CD14-positive monocyte (primary cell): ENCODE data around the gene SNUPN. TPM values are rescaled to one million over a fixed set of nuclear protein-coding genes. Genes with fewer than 3 reads are reported as not detected.

Experiments
- DNase-seq, 3 donors: peaks; one replicate each; pipeline ENCODE4 v3.0.0-alpha.2; 2011 to 2022
- H2AFZ ChIP-seq: 2 replicates; pipeline ENCODE4 v1.6.0; 2012; ENCODE audit warnings: mild to moderate bottlenecking, low read depth, low read length, inconsistent platforms; ENCODE audit not compliant: insufficient read depth, poor library complexity, severe bottlenecking
- H3K27ac ChIP-seq, 2 donors: 1 replicate in 1 of 2; 2 replicates in 1 of 2; pipeline ENCODE4 v1.5.1; 2012 to 2013; ENCODE audit warnings: low read length in 2 of 2, control low read depth in 1 of 2, inconsistent platforms in 1 of 2, low read depth in 1 of 2, mild to moderate bottlenecking in 1 of 2
- H3K27me3 ChIP-seq, 2 donors: one replicate each; pipeline versions ENCODE4 v1.6.0 to v1.6.1; 2011 to 2013; ENCODE audit warnings: low read length in 2 of 2; ENCODE audit not compliant: control insufficient read depth in 2 of 2, insufficient read depth in 2 of 2
- H3K36me3 ChIP-seq, 2 donors: replicated peaks in 1 of 2; 1 replicate in 1 of 2; 2 replicates in 1 of 2; pipeline versions ENCODE4 v1.5.1 to v1.6.1; 2012 to 2013; ENCODE audit warnings: low read length in 2 of 2, control low read depth in 1 of 2, inconsistent platforms in 1 of 2, mild to moderate bottlenecking in 1 of 2; ENCODE audit not compliant: insufficient read depth in 2 of 2, control insufficient read depth in 1 of 2
- H3K4me1 ChIP-seq, 2 donors: 1 replicate in 1 of 2; 2 replicates in 1 of 2; pipeline versions ENCODE4 v1.5.1 to v1.6.1; 2012 to 2013; ENCODE audit warnings: low read length in 2 of 2, control low read depth in 1 of 2, inconsistent platforms in 1 of 2, mild to moderate bottlenecking in 1 of 2, moderate library complexity in 1 of 2; ENCODE audit not compliant: insufficient read depth in 2 of 2, control insufficient read depth in 1 of 2
- H3K4me2 ChIP-seq: replicated peaks from 2 replicates; pipeline ENCODE3; 2012; ENCODE audit warnings: low read length, moderate library complexity, mild to moderate bottlenecking; ENCODE audit not compliant: poor library complexity, severe bottlenecking; ENCODE audit errors: extremely low read depth
- H3K4me3 ChIP-seq, 3 experiments: fragments of 200-600 bp in 1 of 3; sonication (generic) in 1 of 3; replicated peaks in 1 of 3; 1 replicate in 2 of 3; 2 replicates in 1 of 3; pipeline ENCODE4 v1.5.1; 2011 to 2013; ENCODE audit warnings: low read length in 3 of 3, mild to moderate bottlenecking in 3 of 3, control low read depth in 2 of 3, low read depth in 2 of 3, inconsistent platforms in 1 of 3, moderate library complexity in 1 of 3
- H3K79me2 ChIP-seq: 2 replicates; pipeline ENCODE4 v1.6.0; 2012; ENCODE audit warnings: mild to moderate bottlenecking, control low read depth, inconsistent platforms, low read length, moderate library complexity; ENCODE audit not compliant: insufficient read depth
- H3K9ac ChIP-seq: 2 replicates; pipeline ENCODE4 v1.6.0; 2017; ENCODE audit warnings: low read length, mild to moderate bottlenecking; ENCODE audit not compliant: insufficient read depth, poor library complexity, severe bottlenecking
- H3K9me3 ChIP-seq, 2 donors: replicated peaks in 1 of 2; 1 replicate in 1 of 2; 2 replicates in 1 of 2; pipeline versions ENCODE4 v1.5.1 to v1.6.1; 2012 to 2013; ENCODE audit warnings: low read length in 2 of 2, control low read depth in 1 of 2; ENCODE audit not compliant: control insufficient read depth in 1 of 2, insufficient read depth in 1 of 2
- H4K20me1 ChIP-seq: 2 replicates; pipeline ENCODE4 v1.6.0; 2012; ENCODE audit warnings: mild to moderate bottlenecking, low read length, control low read depth, moderate library complexity; ENCODE audit not compliant: insufficient read depth
- H3K27ac Mint-ChIP-seq, 7 donors: one replicate each; pipeline ENCODE4 v1.8.0; 2020; ENCODE audit warnings: mild to moderate bottlenecking in 7 of 7, mixed read lengths in 7 of 7, moderate library complexity in 6 of 7, inconsistent platforms in 2 of 7
- H3K27me3 Mint-ChIP-seq, 3 donors: one replicate each; pipeline ENCODE4 v1.8.0; 2021 to 2022; ENCODE audit warnings: low read depth in 3 of 3, mild to moderate bottlenecking in 3 of 3, mixed read lengths in 3 of 3, moderate library complexity in 3 of 3, inconsistent platforms in 1 of 3
- H3K36me3 Mint-ChIP-seq, 2 donors: one replicate each; pipeline ENCODE4 v1.8.0; 2020; ENCODE audit warnings: mixed read lengths in 2 of 2, inconsistent platforms in 1 of 2, mild to moderate bottlenecking in 1 of 2
- H3K4me1 Mint-ChIP-seq: one replicate; pipeline ENCODE4 v1.8.0; 2020; ENCODE audit warnings: mild to moderate bottlenecking, mixed read lengths
- H3K4me3 Mint-ChIP-seq, 2 donors: one replicate each; pipeline ENCODE4 v1.8.0; 2020; ENCODE audit warnings: mild to moderate bottlenecking in 2 of 2, mixed read lengths in 2 of 2, moderate library complexity in 1 of 2
- H3K9me3 Mint-ChIP-seq, 7 donors: one replicate each; pipeline ENCODE4 v1.8.0; 2020 to 2022; ENCODE audit warnings: mixed read lengths in 7 of 7, mild to moderate bottlenecking in 6 of 7, moderate library complexity in 6 of 7, inconsistent platforms in 2 of 7
- WGBS: methylation state at CpG from one replicate; pipeline ENCODE4 v1.1.5; 2013; ENCODE audit warnings: missing lambda C conversion rate; ENCODE audit not compliant: insufficient coverage; 5-methylcytosine and 5-hydroxymethylcytosine counted together
- intact Hi-C, 2 donors: fragments of 100-400 bp; cut with micrococcal nuclease; formaldehyde crosslinking; loops; one replicate each; pipeline versions ENCODE4 v1.15.0 to v1.15.1; 2023
- polyA plus RNA-seq, 3 donors: library from polyadenylated mRNA; depleted of rRNA in 1 of 3; unstranded in 2 of 3; stranded (reverse) in 1 of 3; fragments of 300-500 nt in 2 of 3; fragments of >200 nt in 1 of 3; fragmentation: Illumina TruSeq in 2 of 3; gene quantifications; 1 replicate in 2 of 3; 2 replicates in 1 of 3; pipeline ENCODE4 v1.2.3, GENCODE V29; 2012 to 2021
- TF ChIP-seq, protein P1 (sequence below): fragments of 200-600 bp; IDR thresholded peaks from one replicate; pipeline ENCODE4 v1.8.0; 2022; ENCODE audit warnings: antibody characterized with exemption, mild to moderate bottlenecking

The SNUPN gene
- polyA plus RNA-seq, 3 donors = 11.7 to 31.8 (median 29.3) TPM

DNA sequence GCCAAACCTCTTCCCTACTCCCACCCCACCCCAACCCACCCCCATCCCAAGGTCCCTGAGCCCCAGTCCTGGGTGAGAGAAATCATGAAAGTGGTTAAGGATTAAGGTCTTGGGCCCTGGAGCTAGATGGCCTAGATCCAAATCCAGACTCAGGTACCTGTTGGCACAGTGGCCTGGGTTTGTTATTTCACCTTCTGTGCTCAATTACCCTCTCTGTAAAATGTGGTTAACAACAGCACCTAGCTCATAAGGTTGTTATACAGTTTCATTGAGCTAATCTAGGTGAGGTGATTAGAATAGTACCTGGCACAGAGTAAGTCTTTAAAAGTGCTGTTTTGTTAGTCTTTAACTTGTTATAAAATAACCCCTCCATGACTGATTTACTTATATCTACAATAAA, 6.4 kb upstream of the SNUPN start:
- peaks cover 8% of the 10 kb centered on the region for H3K4me1 Mint-ChIP-seq
- no peaks in the 10 kb centered on the region for H3K27me3 ChIP-seq
- peaks cover 7% of the 10 kb centered on the region for H3K79me2 ChIP-seq
- no peak overlapping the region for H3K4me3 Mint-ChIP-seq
- no peak for DNase-seq
- H3K9ac ChIP-seq = no peak overlapping the region
- no peaks in the 10 kb centered on the region for H3K9me3 ChIP-seq
- H3K27me3 Mint-ChIP-seq = peaks cover 0 to 2% (median 0%) of the 10 kb centered on the region in 3 donors
- H2AFZ ChIP-seq = no peak overlapping the region
- H3K27ac ChIP-seq = no peak overlapping the region
- TF ChIP-seq, protein P1, sequence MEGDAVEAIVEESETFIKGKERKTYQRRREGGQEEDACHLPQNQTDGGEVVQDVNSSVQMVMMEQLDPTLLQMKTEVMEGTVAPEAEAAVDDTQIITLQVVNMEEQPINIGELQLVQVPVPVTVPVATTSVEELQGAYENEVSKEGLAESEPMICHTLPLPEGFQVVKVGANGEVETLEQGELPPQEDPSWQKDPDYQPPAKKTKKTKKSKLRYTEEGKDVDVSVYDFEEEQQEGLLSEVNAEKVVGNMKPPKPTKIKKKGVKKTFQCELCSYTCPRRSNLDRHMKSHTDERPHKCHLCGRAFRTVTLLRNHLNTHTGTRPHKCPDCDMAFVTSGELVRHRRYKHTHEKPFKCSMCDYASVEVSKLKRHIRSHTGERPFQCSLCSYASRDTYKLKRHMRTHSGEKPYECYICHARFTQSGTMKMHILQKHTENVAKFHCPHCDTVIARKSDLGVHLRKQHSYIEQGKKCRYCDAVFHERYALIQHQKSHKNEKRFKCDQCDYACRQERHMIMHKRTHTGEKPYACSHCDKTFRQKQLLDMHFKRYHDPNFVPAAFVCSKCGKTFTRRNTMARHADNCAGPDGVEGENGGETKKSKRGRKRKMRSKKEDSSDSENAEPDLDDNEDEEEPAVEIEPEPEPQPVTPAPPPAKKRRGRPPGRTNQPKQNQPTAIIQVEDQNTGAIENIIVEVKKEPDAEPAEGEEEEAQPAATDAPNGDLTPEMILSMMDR = no peak
- peaks cover 2% of the 10 kb centered on the region for H4K20me1 ChIP-seq
- H3K4me2 ChIP-seq = no peak overlapping the region
- no peaks in the 10 kb centered on the region for H3K9me3 Mint-ChIP-seq
- intact Hi-C loops = no loop called here
- H3K4me1 ChIP-seq = peaks cover 3 to 7% of the 10 kb centered on the region in 2 donors
- peaks cover 2% of the 10 kb centered on the region in 2 donors for H3K36me3 Mint-ChIP-seq
- no peak overlapping the region for H3K27ac Mint-ChIP-seq
- H3K4me3 ChIP-seq = no peak overlapping the region
- no peaks in the 10 kb centered on the region for H3K36me3 ChIP-seq

DNA sequence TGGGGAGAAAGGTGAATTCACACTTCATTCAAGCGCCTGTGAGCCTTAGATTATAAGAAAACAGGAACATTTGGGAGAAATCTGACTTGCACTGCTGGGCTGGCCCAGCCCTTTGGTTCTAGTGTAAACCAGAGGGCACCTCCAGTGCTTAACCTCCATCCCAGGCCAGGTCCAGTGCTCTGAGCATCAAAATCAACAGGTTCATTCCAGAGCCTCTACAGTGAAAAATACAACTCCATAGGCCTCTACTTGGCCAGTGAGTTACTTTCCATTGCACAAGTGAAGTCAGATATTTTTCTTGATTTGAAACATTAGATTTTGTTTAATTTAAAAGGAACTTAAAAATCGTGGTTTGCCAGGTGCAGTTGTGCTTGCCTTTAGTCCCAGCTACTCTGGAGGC, 3.0 kb downstream of the SNUPN start:
- no peaks in the 10 kb centered on the region for H4K20me1 ChIP-seq
- H3K4me2 ChIP-seq = no peak overlapping the region
- Mint-ChIP-seq H3K4me1 (peaks cover 46% of the 10 kb centered on the region), H3K27ac (peak overlapping the region in 3 of 7 donors; percentile 41 to 83 (median 60)), H3K27me3 (peaks cover 0 to 2% (median 2%) of the 10 kb centered on the region in 3 donors), H3K36me3 (peaks cover 13 to 18% of the 10 kb centered on the region in 2 donors), H3K4me3 (no peak overlapping the region), H3K9me3 (no peaks in the 10 kb centered on the region)
- intact Hi-C loops = no loop called here
- no peaks in the 10 kb centered on the region for H3K27me3 ChIP-seq
- TF ChIP-seq, protein P1 = no peak
- H3K4me1 ChIP-seq = peaks cover 32 to 41% of the 10 kb centered on the region in 2 donors
- H3K79me2 ChIP-seq = peaks cover 14% of the 10 kb centered on the region
- H3K9ac ChIP-seq = no peak overlapping the region
- H2AFZ ChIP-seq = no peak overlapping the region
- DNase-seq = no peak
- 33% methylated on average over 1 of the region's 2 CpGs for WGBS
- no peaks in the 10 kb centered on the region for H3K9me3 ChIP-seq
- H3K27ac ChIP-seq = peak overlapping the region in 1 of 2 donors; percentile 17
- H3K4me3 ChIP-seq = no peak overlapping the region
- peaks cover 16 to 20% of the 10 kb centered on the region in 2 donors for H3K36me3 ChIP-seq
